H9 (cell line): ENCODE measurements around the gene NEK4. TPM values are rescaled to one million over a fixed set of nuclear protein-coding genes. Genes with fewer than 3 reads are reported as not detected.

Experiments
- DNase-seq: peaks from one replicate; pipeline ENCODE4 v3.0.0-alpha.2; 2017
- H2AFZ ChIP-seq: one replicate; pipeline ENCODE4 v1.6.1; 2013; ENCODE audit warnings: mild to moderate bottlenecking, low read length, control low read depth, moderate library complexity
- H2AK5ac ChIP-seq: 2 replicates; pipeline ENCODE4 v1.6.1; 2013; ENCODE audit warnings: low read length, control low read depth, mixed read lengths; ENCODE audit not compliant: insufficient read length
- H2BK120ac ChIP-seq: one replicate; pipeline ENCODE4 v1.6.1; 2013; ENCODE audit warnings: low read depth, mild to moderate bottlenecking, low read length, control low read depth, inconsistent platforms; ENCODE audit not compliant: poor library complexity, severe bottlenecking
- H2BK12ac ChIP-seq: 2 replicates; pipeline ENCODE4 v1.6.1; 2013; ENCODE audit warnings: low read length, control low read depth, mixed read lengths, low read depth; ENCODE audit not compliant: insufficient read length
- H2BK15ac ChIP-seq: 2 replicates; pipeline ENCODE4 v1.6.1; 2013; ENCODE audit warnings: low read depth, low read length, control low read depth
- H2BK20ac ChIP-seq: one replicate; pipeline ENCODE4 v1.6.1; 2013; ENCODE audit warnings: low read depth, mild to moderate bottlenecking, low read length, control low read depth, inconsistent platforms; ENCODE audit not compliant: poor library complexity, severe bottlenecking
- H2BK5ac ChIP-seq: 2 replicates; pipeline ENCODE4 v1.6.1; 2013; ENCODE audit warnings: low read length, control low read depth, mixed read lengths; ENCODE audit not compliant: insufficient read length
- H3K14ac ChIP-seq: 2 replicates; pipeline ENCODE4 v1.6.1; 2013; ENCODE audit warnings: low read length, control low read depth; ENCODE audit not compliant: insufficient read depth
- H3K18ac ChIP-seq: 2 replicates; pipeline ENCODE4 v1.6.1; 2013; ENCODE audit warnings: low read depth, mild to moderate bottlenecking, mixed read lengths, low read length, control low read depth; ENCODE audit not compliant: insufficient read length
- H3K23ac ChIP-seq: 2 replicates; pipeline ENCODE4 v1.6.1; 2013; ENCODE audit warnings: low read length, control low read depth, mixed read lengths, low read depth; ENCODE audit not compliant: insufficient read length
- H3K23me2 ChIP-seq: 2 replicates; pipeline ENCODE4 v1.6.1; 2013; ENCODE audit warnings: low read depth, mild to moderate bottlenecking, mixed read lengths, low read length, control low read depth; ENCODE audit not compliant: insufficient read length, poor library complexity, severe bottlenecking
- H3K27ac ChIP-seq: 2 replicates; pipeline ENCODE4 v1.5.1; 2013; ENCODE audit warnings: low read length, control low read depth, mixed read lengths, low read depth; ENCODE audit not compliant: insufficient read length
- H3K27me3 ChIP-seq: 2 replicates; pipeline ENCODE4 v1.6.1; 2013; ENCODE audit warnings: low read length, control low read depth, inconsistent platforms; ENCODE audit not compliant: insufficient read depth
- H3K4ac ChIP-seq: 2 replicates; pipeline ENCODE4 v1.6.1; 2013; ENCODE audit warnings: low read depth, mild to moderate bottlenecking, control low read depth, inconsistent platforms, low read length, moderate library complexity
- H3K4me1 ChIP-seq: 2 replicates; pipeline ENCODE4 v1.6.1; 2013; ENCODE audit warnings: low read length, control low read depth, inconsistent platforms; ENCODE audit not compliant: insufficient read depth
- H3K4me2 ChIP-seq: 2 replicates; pipeline ENCODE4 v1.6.1; 2013; ENCODE audit warnings: low read length, control low read depth, mixed read lengths; ENCODE audit not compliant: insufficient read length, insufficient read depth
- H3K56ac ChIP-seq: 2 replicates; pipeline ENCODE4 v1.6.1; 2013; ENCODE audit warnings: low read depth, mild to moderate bottlenecking, mixed read lengths, low read length, control low read depth; ENCODE audit not compliant: insufficient read length
- H3K79me1 ChIP-seq: 2 replicates; pipeline ENCODE4 v1.6.1; 2013; ENCODE audit warnings: low read depth, mild to moderate bottlenecking, moderate library complexity, low read length, control low read depth, inconsistent platforms; ENCODE audit not compliant: insufficient read depth, poor library complexity, severe bottlenecking
- H3K79me2 ChIP-seq: 2 replicates; pipeline ENCODE4 v1.6.1; 2013; ENCODE audit warnings: low read length, control low read depth, inconsistent platforms; ENCODE audit not compliant: insufficient read depth
- H3K9ac ChIP-seq: 2 replicates; pipeline ENCODE4 v1.6.1; 2013; ENCODE audit warnings: low read length, control low read depth, mixed read lengths; ENCODE audit not compliant: insufficient read length; ENCODE audit errors: extremely low read depth
- H3K9me3 ChIP-seq: one replicate; pipeline ENCODE4 v1.6.1; 2013; ENCODE audit warnings: low read depth, low read length, inconsistent platforms; ENCODE audit not compliant: control insufficient read depth
- H3T11ph ChIP-seq: one replicate; pipeline ENCODE4 v1.6.1; 2013; ENCODE audit warnings: mild to moderate bottlenecking, low read length, control low read depth, inconsistent platforms
- H4K20me1 ChIP-seq: one replicate; pipeline ENCODE4 v1.6.1; 2013; ENCODE audit not compliant: control insufficient read depth, insufficient read length, insufficient read depth
- H4K5ac ChIP-seq: 2 replicates; pipeline ENCODE4 v1.6.1; 2013; ENCODE audit warnings: low read depth, mild to moderate bottlenecking, mixed read lengths, low read length, control low read depth; ENCODE audit not compliant: insufficient read length
- H4K8ac ChIP-seq: replicated peaks from 2 replicates; pipeline ENCODE4 v1.6.1; 2013; ENCODE audit warnings: low read length, control low read depth, mixed read lengths, low read depth; ENCODE audit not compliant: insufficient read length
- H4K91ac ChIP-seq: 2 replicates; pipeline ENCODE4 v1.6.1; 2013; ENCODE audit warnings: low read depth, mild to moderate bottlenecking, moderate library complexity, mixed read lengths, low read length, control low read depth; ENCODE audit not compliant: insufficient read length
- H3K27ac Mint-ChIP-seq, 3 experiments: 2 replicates in 2 of 3; 3 replicates in 1 of 3; pipeline ENCODE4 v1.8.0; 2020 to 2021; ENCODE audit warnings: mixed read lengths in 3 of 3, mild to moderate bottlenecking in 1 of 3, moderate library complexity in 1 of 3
- H3K27me3 Mint-ChIP-seq: 2 replicates; pipeline ENCODE4 v1.8.0; 2021; ENCODE audit warnings: low read depth, mild to moderate bottlenecking, moderate library complexity, mixed read lengths
- H3K36me3 Mint-ChIP-seq, 3 experiments: 2 replicates in 2 of 3; 3 replicates in 1 of 3; pipeline ENCODE4 v1.8.0; 2020 to 2021; ENCODE audit warnings: low read depth in 3 of 3, mixed read lengths in 3 of 3; ENCODE audit not compliant: insufficient read depth in 1 of 3
- H3K4me1 Mint-ChIP-seq, 2 experiments: 2 replicates each; pipeline ENCODE4 v1.8.0; 2020; ENCODE audit warnings: mixed read lengths in 2 of 2
- H3K4me3 Mint-ChIP-seq, 2 experiments: 2 replicates in 1 of 2; 3 replicates in 1 of 2; pipeline ENCODE4 v1.8.0; 2020 to 2021; ENCODE audit warnings: mild to moderate bottlenecking in 2 of 2, mixed read lengths in 2 of 2, moderate library complexity in 1 of 2
- H3K9me3 Mint-ChIP-seq, 2 experiments: 2 replicates in 1 of 2; 3 replicates in 1 of 2; pipeline ENCODE4 v1.8.0; 2020; ENCODE audit warnings: mild to moderate bottlenecking in 2 of 2, mixed read lengths in 2 of 2, moderate library complexity in 1 of 2
- CTCF ChIP-seq: fragments of 200-600 bp; sonication (generic); conservative IDR thresholded peaks from 3 replicates; pipeline ENCODE4 v1.8.0; 2021; ENCODE audit warnings: antibody characterized with exemption, mild to moderate bottlenecking
- WGBS: extraction: QIAGEN DNeasy Blood & Tissue Kit; methylation state at CpG from one replicate; pipeline ENCODE4 v1.1.7; 2013; ENCODE audit warnings: missing lambda C conversion rate, low lambda C conversion rate, mixed read lengths; ENCODE audit not compliant: insufficient read length; ENCODE audit errors: extremely low coverage; 5-methylcytosine and 5-hydroxymethylcytosine counted together
- total RNA-seq: library from RNA; stranded (reverse); gene quantifications from 2 replicates; pipeline ENCODE4 v1.2.1, GENCODE V29; 2021

The NEK4 gene
- total RNA-seq, 1 experiment from 2014 or later = 36.0 TPM

GRCh38 chr3:52811452-52812011 lies 40.8 kb upstream of the NEK4 start:
- no peaks in the 10 kb centered on the region for H3K27me3 ChIP-seq
- no peak overlapping the region for H4K5ac ChIP-seq
- H4K8ac ChIP-seq = no peak overlapping the region
- H3K4me2 ChIP-seq = no peak overlapping the region
- H3K4ac ChIP-seq = no peak overlapping the region
- H3K4me1 ChIP-seq = no peaks in the 10 kb centered on the region
- Mint-ChIP-seq H3K4me3 (no peak overlapping the region), H3K36me3 (no peaks in the 10 kb centered on the region; a peak in 1 of 7 replicates), H3K9me3 (no peaks in the 10 kb centered on the region), H3K4me1 (no peaks in the 10 kb centered on the region), H3K27me3 (peaks cover 12% of the 10 kb centered on the region), H3K27ac (peak overlapping the region in 1 of 3 experiments; percentile 74; a peak in 1 of 7 replicates)
- H3K27ac ChIP-seq = no peak overlapping the region
- H2BK12ac ChIP-seq = no peak overlapping the region
- H3K9me3 ChIP-seq = no peaks in the 10 kb centered on the region
- no peak for DNase-seq
- no peaks in the 10 kb centered on the region for H4K20me1 ChIP-seq
- H3K79me1 ChIP-seq = no peaks in the 10 kb centered on the region
- H2BK20ac ChIP-seq = no peak overlapping the region
- no peak overlapping the region for H3T11ph ChIP-seq
- H2BK15ac ChIP-seq = no peak overlapping the region; the same call in 1 of the 2 replicates
- H3K79me2 ChIP-seq = no peaks in the 10 kb centered on the region
- H2AFZ ChIP-seq = no peak overlapping the region
- H2BK5ac ChIP-seq = no peak overlapping the region
- H3K9ac ChIP-seq = no peak overlapping the region
- no peak overlapping the region for H3K14ac ChIP-seq
- no peak for TF ChIP-seq CTCF
- H4K91ac ChIP-seq = no peak overlapping the region
- no peak overlapping the region for H3K18ac ChIP-seq
- no peak overlapping the region for H2BK120ac ChIP-seq
- no peak overlapping the region for H3K23ac ChIP-seq
- no peak overlapping the region for H3K56ac ChIP-seq
- H3K23me2 ChIP-seq = no peaks in the 10 kb centered on the region
- no CpG with 5 or more reads among the region's 7 CpGs for WGBS
- no peak overlapping the region for H2AK5ac ChIP-seq
